GM12872 (cell line): ENCODE measurements around the gene PHF21B.

ENCODE experiments used
- CTCF ChIP-seq: IDR thresholded peaks from 3 replicates; pipeline ENCODE4 v1.5.1; 2011; ENCODE audit warnings: low read depth, mild to moderate bottlenecking, low read length, moderate library complexity; ENCODE audit not compliant: insufficient read depth

The PHF21B gene

GRCh38 chr22:44876921-44877320, 132.9 kb downstream of the PHF21B start:
- no peak for TF ChIP-seq CTCF

- no peak for TF ChIP-seq CTCF
These were observed 138.0 kb downstream of the PHF21B start for GRCh38 chr22:44871782-44872181.

GRCh38 chr22:44870021-44870420, 139.8 kb downstream of the PHF21B start:
- TF ChIP-seq CTCF, result no peak

- no peak for TF ChIP-seq CTCF
These were observed 140.6 kb downstream of the PHF21B start for GRCh38 chr22:44869196-44869595.

- TF ChIP-seq CTCF, result no peak
These were observed 144.4 kb downstream of the PHF21B start for GRCh38 chr22:44865193-44866057.

GRCh38 chr22:44862981-44863860, 146.6 kb downstream of the PHF21B start:
- no peak for TF ChIP-seq CTCF

- no peak for TF ChIP-seq CTCF
These were observed 147.5 kb downstream of the PHF21B start for GRCh38 chr22:44862281-44862680.
